Tibial artery (tissue), 4 donors: ENCODE results near the gene FASN.

Experiments
- DNase-seq, 2 donors: peaks; one replicate each; pipeline ENCODE4 v3.0.0-alpha.2; 2019
- H3K27ac ChIP-seq, 2 donors: fragments of 200-600 bp; sonication (generic) in 1 of 2; 1 replicate in 1 of 2; 2 replicates in 1 of 2; pipeline ENCODE4 v1.5.1; 2018 to 2019; ENCODE audit warnings: mild to moderate bottlenecking in 1 of 2
- H3K27me3 ChIP-seq, 2 donors: fragments of 200-600 bp; sonication (generic) in 1 of 2; one replicate each; pipeline versions ENCODE4 v1.5.1 to v1.6.0; 2016 to 2019
- H3K36me3 ChIP-seq, 3 donors: fragments of 200-600 bp; sonication (generic) in 2 of 3; one replicate each; pipeline ENCODE4 v1.5.1; 2016 to 2019; ENCODE audit warnings: mild to moderate bottlenecking in 2 of 3
- H3K4me1 ChIP-seq, 4 donors: fragments of 200-600 bp; sonication (generic) in 2 of 4; 1 replicate in 3 of 4; 2 replicates in 1 of 4; pipeline ENCODE4 v1.5.1; 2016 to 2019
- H3K4me3 ChIP-seq, 2 donors: fragments of 200-600 bp; sonication (generic) in 1 of 2; 1 replicate in 1 of 2; 2 replicates in 1 of 2; pipeline ENCODE4 v1.5.1; 2018 to 2019; ENCODE audit warnings: mild to moderate bottlenecking in 2 of 2
- H3K9me3 ChIP-seq, 3 donors: fragments of 200-600 bp; sonication (generic) in 1 of 3; one replicate each; pipeline ENCODE4 v1.5.1; 2016 to 2019
- intact Hi-C: fragments of 100-400 bp; cut with DNase I; formaldehyde crosslinking; loops from one replicate; pipeline ENCODE4 v1.15.0; 2023; ENCODE audit warnings: low total_unique reads
- TF ChIP-seq, protein P1 (sequence below), 2 experiments: fragments of 200-600 bp in 1 of 2; fragments of 450-650 bp in 1 of 2; IDR thresholded peaks; one replicate each; pipeline ENCODE4 v1.5.1; 2017 to 2019; ENCODE audit warnings: antibody characterized with exemption in 2 of 2, mild to moderate bottlenecking in 1 of 2, moderate library complexity in 1 of 2

Gene FASN

DNA sequence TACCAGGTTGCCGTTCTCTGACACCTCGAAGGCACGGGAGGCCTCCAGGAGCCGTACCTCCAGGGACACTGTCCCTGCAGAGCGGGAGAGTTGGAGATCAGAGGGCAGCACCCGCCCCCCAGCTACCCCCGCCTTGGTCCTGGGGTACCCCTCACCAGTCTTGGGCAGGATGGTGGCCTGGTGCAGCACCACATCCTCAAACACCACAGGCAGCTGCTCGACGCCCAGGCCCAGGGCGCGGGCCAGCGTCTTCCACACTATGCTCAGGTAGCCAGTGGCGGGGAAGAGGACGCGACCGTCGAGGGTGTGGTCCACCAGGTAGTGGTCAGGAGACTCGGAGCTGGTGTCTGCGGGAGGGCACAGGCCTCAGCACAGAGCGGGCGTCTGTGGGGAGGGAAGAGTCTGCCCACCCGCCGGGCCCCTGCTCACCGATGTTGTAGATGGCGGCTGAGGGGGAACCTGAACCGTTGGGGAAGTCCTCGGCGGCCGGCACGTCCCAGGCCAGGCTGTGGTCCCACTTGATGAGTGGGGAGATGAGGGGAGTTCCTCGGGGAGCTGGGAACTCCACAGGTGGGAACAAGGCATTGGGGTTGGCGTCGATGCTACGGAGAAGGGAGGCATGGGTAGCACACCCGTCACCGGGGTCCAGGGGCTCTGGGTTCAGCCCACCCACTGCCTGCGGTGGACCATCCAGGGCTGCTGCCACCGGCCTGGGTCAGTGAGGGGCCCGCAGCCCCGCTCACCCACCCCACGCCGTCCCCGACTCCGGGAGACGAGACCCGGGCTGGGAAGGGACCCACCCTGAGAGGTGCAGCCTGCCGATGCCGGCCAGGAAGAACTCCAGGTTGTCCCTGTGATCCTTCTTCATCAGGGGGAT lies 9.8 kb downstream of the FASN start:
- Histone ChIP-seq H3K27me3 (no peaks in the 10 kb centered on the region), H3K27ac (no peak overlapping the region), H3K36me3 (peaks cover 97 to 100% (median 100%) of the 10 kb centered on the region in 3 donors), H3K4me3 (no peak overlapping the region), H3K9me3 (no peaks in the 10 kb centered on the region), H3K4me1 (no peaks in the 10 kb centered on the region)
- intact Hi-C loops = no loop called here
- TF ChIP-seq, protein P1, sequence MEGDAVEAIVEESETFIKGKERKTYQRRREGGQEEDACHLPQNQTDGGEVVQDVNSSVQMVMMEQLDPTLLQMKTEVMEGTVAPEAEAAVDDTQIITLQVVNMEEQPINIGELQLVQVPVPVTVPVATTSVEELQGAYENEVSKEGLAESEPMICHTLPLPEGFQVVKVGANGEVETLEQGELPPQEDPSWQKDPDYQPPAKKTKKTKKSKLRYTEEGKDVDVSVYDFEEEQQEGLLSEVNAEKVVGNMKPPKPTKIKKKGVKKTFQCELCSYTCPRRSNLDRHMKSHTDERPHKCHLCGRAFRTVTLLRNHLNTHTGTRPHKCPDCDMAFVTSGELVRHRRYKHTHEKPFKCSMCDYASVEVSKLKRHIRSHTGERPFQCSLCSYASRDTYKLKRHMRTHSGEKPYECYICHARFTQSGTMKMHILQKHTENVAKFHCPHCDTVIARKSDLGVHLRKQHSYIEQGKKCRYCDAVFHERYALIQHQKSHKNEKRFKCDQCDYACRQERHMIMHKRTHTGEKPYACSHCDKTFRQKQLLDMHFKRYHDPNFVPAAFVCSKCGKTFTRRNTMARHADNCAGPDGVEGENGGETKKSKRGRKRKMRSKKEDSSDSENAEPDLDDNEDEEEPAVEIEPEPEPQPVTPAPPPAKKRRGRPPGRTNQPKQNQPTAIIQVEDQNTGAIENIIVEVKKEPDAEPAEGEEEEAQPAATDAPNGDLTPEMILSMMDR (IDR thresholded peaks at IDR 0.05) = no peak
- DNase-seq = no peak

DNA sequence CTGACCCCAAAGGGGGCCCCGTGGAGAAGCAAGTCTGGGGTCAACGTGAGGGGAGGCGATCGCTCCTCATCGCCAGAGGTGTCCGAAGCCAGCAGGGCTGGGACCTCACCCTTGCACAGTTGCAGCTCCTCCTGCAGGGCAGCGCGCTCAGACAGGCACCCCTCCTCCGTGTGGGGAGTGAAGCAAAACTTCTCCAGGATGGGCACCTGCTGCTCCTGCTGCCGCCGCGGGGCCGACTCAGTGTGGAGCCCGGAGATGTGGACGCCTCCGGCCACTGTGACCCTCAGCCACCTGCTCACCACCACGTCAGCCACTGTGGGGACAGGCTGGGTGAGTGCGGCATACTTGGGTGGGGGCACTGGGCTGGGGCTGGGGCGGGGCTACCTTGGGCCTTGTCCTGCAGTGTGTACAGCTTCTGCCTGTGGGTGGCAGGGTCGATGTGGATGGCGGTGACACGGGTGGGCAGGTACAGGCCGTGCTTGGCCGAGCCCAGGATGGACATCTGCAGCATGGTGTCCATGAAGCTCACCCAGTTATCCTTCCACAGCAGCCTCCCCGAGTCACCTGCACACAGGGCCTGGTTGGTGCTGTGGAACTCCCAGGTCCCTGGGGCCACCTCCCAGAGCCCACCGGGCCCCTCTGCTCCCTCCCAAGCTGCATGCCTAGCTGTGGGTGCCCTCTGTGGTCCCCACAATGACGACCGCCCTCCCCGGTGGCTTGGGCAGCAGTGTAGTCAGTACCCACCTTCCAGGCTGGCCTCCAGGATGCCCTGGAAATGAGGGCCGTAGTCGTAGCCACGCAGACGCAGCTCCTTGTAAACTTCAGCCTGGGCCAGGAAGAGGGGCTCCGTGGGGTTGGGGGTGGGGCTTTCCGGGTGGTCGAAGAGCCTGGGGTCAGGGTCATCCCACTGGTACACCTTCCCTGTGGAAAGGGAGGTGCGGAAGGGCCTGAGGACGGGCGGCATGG lies 10.8 kb downstream of the FASN start:
- intact Hi-C loops = no loop called here
- peaks cover 97 to 100% (median 100%) of the 10 kb centered on the region in 3 donors for H3K36me3 ChIP-seq
- TF ChIP-seq, protein P1 (IDR thresholded peaks at IDR 0.05) = no peak
- no peak for DNase-seq
- H3K4me1 ChIP-seq = no peaks in the 10 kb centered on the region
- H3K9me3 ChIP-seq = no peaks in the 10 kb centered on the region
- no peak overlapping the region for H3K27ac ChIP-seq
- H3K4me3 ChIP-seq = no peak overlapping the region
- H3K27me3 ChIP-seq = no peaks in the 10 kb centered on the region

DNA sequence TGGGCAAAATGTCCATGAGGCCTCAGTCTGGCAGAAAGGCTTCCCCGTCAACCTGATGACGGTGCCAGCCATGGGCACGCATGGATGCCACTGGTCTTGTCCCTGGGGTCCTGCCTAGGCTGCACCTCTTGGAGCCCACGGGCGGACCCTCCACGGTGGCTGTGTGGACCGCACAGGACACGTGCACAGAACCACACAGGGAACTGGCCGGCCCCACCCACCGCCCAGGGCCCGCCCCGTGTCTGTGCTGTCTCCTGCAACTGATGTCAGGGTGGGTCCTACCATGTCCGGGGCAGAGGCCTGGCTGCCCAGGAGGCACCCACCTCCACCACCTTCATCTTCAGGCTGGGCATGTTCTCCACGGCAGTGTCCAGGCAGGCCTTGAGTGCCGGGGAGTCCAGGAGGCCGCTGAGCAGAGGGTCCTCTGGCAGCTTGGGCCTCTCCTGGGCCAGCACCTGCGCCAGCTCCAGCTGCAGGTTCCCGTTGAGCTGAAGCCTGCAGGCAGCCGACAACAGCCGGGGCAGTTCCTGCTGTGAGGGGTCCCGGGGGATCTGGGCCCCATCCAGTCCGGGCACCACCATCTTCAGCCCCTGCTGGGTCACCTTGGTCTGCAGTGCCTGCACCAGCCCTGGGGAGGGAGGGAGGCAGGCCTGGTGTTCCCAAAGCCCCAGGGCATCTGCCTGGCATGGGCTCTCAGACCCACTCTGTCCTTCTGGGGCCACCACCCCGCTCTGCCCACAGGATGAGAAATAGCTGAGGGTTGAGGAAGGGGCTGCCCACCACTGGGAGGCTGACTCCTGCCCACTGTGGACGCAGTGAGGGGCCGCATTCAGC lies 11.9 kb downstream of the FASN start:
- Histone ChIP-seq H3K36me3 (peaks cover 97 to 100% (median 100%) of the 10 kb centered on the region in 3 donors), H3K27ac (no peak overlapping the region), H3K4me1 (no peaks in the 10 kb centered on the region), H3K4me3 (no peak overlapping the region), H3K9me3 (no peaks in the 10 kb centered on the region), H3K27me3 (no peaks in the 10 kb centered on the region)
- intact Hi-C loops = no loop called here
- TF ChIP-seq, protein P1 (IDR thresholded peaks at IDR 0.05) = no peak
- DNase-seq = no peak

DNA sequence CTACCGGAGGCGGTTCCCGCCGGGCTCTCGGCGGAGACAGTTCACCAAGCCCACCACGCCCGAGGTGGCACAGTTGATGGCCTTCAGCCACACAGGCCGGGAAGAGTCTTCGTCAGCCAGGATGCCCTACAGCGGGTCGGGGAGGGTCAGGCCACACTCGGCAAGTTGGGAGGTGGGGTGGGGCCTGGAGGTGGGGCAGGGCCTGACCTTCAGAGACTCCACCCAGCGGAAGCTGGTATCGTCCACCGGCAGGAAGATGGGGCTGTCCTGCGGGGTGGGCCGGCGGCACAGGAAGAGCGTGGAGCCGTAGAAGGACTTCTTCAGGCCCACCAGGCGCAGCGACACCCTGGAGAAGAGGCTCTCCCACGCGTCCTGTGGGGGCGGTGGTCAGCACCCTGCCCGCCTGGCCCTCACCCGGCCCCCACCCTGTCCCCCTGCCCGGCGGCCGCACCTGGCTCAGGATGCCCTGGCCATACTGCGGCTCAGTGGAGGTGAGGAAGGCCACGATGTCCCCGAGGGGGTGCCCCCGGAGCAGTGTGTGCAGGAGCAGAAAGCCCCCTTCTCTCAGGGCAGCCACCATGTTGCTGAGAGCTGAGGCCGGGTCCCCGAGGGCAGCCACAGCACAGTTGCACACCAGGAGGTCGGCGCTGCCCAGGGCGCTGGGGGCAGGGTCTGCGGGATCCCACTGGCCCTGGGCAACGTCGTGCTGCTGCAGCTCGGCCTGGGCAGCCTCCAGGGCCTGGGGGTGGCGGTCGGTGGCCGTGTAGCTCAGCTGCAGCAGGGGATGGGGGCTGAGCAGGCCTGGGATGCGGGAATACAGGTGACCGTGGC lies 12.8 kb downstream of the FASN start:
- no peaks in the 10 kb centered on the region for H3K4me1 ChIP-seq
- TF ChIP-seq, protein P1 (IDR thresholded peaks at IDR 0.05) = no peak
- H3K9me3 ChIP-seq = no peaks in the 10 kb centered on the region
- no peak for DNase-seq
- H3K27me3 ChIP-seq = no peaks in the 10 kb centered on the region
- no peak overlapping the region for H3K27ac ChIP-seq
- H3K36me3 ChIP-seq = peaks cover 97 to 100% (median 100%) of the 10 kb centered on the region in 3 donors
- intact Hi-C loops = no loop called here
- no peak overlapping the region for H3K4me3 ChIP-seq
